ENCODE measurements around the gene ADH4. TPM values are rescaled to one million over a fixed set of nuclear protein-coding genes. Genes with fewer than 3 reads are reported as not detected.

ADH4 gene
- total RNA-seq, 1 experiment from 2014 or later, result 0.10 TPM

DNA sequence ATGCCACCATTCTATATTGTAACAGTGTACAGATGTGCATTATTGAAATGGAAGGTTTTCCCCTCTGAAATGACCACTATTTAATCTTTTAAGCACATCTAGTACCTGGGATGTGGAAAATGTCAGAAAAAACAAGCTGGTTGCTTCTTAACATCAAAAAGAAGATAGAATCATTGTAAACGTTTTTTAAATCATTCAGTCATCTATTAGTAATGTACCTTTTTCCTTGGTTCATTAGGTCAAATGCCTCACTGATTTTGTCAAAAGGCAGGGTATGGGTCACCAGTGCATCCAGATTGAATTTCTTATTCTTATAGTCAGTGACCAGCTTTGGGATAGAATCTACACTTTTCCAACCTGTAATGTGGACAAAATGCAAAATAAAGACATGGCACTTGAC, 17.7 kb downstream of the ADH4 start:
- H3K4me1 ChIP-seq (ENCODE audit: control insufficient read depth, insufficient read depth, low read length), result no peaks in the 10 kb centered on the region
- no peak overlapping the region for H3K27ac ChIP-seq (ENCODE audit: low read length)
- TF ChIP-seq, protein P1, sequence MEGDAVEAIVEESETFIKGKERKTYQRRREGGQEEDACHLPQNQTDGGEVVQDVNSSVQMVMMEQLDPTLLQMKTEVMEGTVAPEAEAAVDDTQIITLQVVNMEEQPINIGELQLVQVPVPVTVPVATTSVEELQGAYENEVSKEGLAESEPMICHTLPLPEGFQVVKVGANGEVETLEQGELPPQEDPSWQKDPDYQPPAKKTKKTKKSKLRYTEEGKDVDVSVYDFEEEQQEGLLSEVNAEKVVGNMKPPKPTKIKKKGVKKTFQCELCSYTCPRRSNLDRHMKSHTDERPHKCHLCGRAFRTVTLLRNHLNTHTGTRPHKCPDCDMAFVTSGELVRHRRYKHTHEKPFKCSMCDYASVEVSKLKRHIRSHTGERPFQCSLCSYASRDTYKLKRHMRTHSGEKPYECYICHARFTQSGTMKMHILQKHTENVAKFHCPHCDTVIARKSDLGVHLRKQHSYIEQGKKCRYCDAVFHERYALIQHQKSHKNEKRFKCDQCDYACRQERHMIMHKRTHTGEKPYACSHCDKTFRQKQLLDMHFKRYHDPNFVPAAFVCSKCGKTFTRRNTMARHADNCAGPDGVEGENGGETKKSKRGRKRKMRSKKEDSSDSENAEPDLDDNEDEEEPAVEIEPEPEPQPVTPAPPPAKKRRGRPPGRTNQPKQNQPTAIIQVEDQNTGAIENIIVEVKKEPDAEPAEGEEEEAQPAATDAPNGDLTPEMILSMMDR (IDR thresholded peaks at IDR 0.05), result no peak
- no peak for TF ChIP-seq SIN3A (IDR thresholded peaks at IDR 0.05; ENCODE audit: borderline replicate concordance, insufficient read depth, low read depth, low read length)
- in situ Hi-C loops (cut with HindIII; ENCODE audit: low pct_unique_long_range_greater_than_20kb, low sequenced_read_pairs), result no loop called here
- no peak overlapping the region for H3K4me3 ChIP-seq (ENCODE audit: low read depth in 2 of 2, low read length in 2 of 2)
- no peak for ATAC-seq
- intact Hi-C loops (cut with micrococcal nuclease; ENCODE audit: unreplicated experiment), result no loop called here
- H3K9me3 ChIP-seq (ENCODE audit: control insufficient read depth, insufficient read depth, low read depth, low read length), result no peaks in the 10 kb centered on the region
- H3K36me3 ChIP-seq (ENCODE audit: control insufficient read depth, insufficient read depth, low read length), result no peaks in the 10 kb centered on the region
- BruUV-seq (replicated peaks), result no TSS peak
- CTCF ChIA-PET, result no interaction called here
- no peak for DNase-seq (ENCODE audit: low read depth, low spot score)
- POLR2A ChIA-PET, result no interaction called here
- H3K27me3 ChIP-seq (ENCODE audit: control insufficient read depth, insufficient read depth, low read length), result no peaks in the 10 kb centered on the region

DNA sequence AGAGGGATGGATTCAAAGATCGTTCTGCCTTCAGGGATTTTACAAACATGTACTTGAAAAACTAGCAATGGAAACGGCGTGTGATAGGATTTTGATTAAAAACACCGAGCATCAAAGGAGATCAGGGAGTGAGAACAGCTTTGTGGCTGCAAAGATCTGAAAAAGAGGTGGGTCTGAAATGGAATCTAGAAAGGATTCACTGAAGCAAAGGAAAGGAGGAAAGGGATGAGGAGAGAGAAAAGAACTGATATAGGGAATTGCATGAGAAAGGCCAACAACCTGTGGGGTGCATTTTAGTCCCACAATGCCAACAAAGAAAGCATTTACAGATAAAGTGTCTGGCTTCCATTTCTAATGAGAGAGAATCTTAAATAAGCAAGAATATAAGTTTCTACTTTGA, 23.1 kb downstream of the ADH4 start:
- ChIA-PET CTCF (interaction anchor here (0.7 kb wide), 1 partner anchor 254 kb away, joined by 4 read pairs; no protein-coding TSS in a partner anchor), POLR2A (interaction anchor here (0.6 kb wide), 1 partner anchor 42 kb away, joined by 5 read pairs; no protein-coding TSS in a partner anchor)
- H3K27me3 ChIP-seq (ENCODE audit: control insufficient read depth, insufficient read depth, low read length), result no peaks in the 10 kb centered on the region
- DNase-seq (ENCODE audit: low read depth, low spot score), result no peak
- no peak for ATAC-seq
- intact Hi-C loops (cut with micrococcal nuclease; ENCODE audit: unreplicated experiment), result no loop called here
- no peaks in the 10 kb centered on the region for H3K4me1 ChIP-seq (ENCODE audit: control insufficient read depth, insufficient read depth, low read length)
- no peaks in the 10 kb centered on the region for H3K36me3 ChIP-seq (ENCODE audit: control insufficient read depth, insufficient read depth, low read length)
- H3K4me3 ChIP-seq (ENCODE audit: low read depth in 2 of 2, low read length in 2 of 2), result no peak overlapping the region
- no peak overlapping the region for H3K27ac ChIP-seq (ENCODE audit: low read length)
- no TSS peak for BruUV-seq (replicated peaks)
- in situ Hi-C loops (cut with HindIII; ENCODE audit: low pct_unique_long_range_greater_than_20kb, low sequenced_read_pairs), result no loop called here
- TF ChIP-seq, protein P1 (IDR thresholded peaks at IDR 0.05), result no peak
- TF ChIP-seq TCF7L2 (IDR thresholded peaks at IDR 0.05; ENCODE audit: low read depth, low read length) (no peak), POLR2AphosphoS5 (IDR thresholded peaks at IDR 0.05; ENCODE audit: low read depth, low read length) (no peak), SIN3A (IDR thresholded peaks at IDR 0.05; ENCODE audit: borderline replicate concordance, insufficient read depth, low read depth, low read length) (no peak)
- TF ChIP-seq, protein P2, sequence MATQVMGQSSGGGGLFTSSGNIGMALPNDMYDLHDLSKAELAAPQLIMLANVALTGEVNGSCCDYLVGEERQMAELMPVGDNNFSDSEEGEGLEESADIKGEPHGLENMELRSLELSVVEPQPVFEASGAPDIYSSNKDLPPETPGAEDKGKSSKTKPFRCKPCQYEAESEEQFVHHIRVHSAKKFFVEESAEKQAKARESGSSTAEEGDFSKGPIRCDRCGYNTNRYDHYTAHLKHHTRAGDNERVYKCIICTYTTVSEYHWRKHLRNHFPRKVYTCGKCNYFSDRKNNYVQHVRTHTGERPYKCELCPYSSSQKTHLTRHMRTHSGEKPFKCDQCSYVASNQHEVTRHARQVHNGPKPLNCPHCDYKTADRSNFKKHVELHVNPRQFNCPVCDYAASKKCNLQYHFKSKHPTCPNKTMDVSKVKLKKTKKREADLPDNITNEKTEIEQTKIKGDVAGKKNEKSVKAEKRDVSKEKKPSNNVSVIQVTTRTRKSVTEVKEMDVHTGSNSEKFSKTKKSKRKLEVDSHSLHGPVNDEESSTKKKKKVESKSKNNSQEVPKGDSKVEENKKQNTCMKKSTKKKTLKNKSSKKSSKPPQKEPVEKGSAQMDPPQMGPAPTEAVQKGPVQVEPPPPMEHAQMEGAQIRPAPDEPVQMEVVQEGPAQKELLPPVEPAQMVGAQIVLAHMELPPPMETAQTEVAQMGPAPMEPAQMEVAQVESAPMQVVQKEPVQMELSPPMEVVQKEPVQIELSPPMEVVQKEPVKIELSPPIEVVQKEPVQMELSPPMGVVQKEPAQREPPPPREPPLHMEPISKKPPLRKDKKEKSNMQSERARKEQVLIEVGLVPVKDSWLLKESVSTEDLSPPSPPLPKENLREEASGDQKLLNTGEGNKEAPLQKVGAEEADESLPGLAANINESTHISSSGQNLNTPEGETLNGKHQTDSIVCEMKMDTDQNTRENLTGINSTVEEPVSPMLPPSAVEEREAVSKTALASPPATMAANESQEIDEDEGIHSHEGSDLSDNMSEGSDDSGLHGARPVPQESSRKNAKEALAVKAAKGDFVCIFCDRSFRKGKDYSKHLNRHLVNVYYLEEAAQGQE (IDR thresholded peaks at IDR 0.05; ENCODE audit: insufficient read depth in 1 of 2, low read depth in 2 of 2, low read length in 1 of 2), result no peak
- no peaks in the 10 kb centered on the region for H3K9me3 ChIP-seq (ENCODE audit: control insufficient read depth, insufficient read depth, low read depth, low read length)
